ENCODE measurements around the gene ALOX5AP. TPM values are rescaled to one million over a fixed set of nuclear protein-coding genes. Genes with fewer than 3 reads are reported as not detected.

The ALOX5AP gene
- total RNA-seq, 2 experiments from 2014 or later = 230 to 238 TPM

DNA sequence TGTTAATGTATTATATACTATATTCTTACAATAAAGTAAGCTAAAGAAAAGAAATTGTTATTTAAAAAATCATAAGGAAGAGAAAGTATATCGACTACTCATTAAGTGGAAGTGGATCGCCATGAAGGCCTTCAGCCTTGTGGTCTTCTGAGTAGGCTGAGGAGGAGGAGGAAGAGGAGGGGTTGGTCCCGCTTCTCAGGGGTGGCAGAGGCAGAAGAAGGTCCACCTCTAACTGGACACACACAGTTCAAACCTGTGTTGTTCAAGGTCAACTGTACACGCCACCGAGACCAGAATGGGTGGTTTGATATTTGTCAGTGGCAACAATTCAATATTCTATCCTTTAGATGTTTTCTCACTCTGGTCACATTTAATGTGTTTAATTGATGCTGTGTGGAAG, 67.2 kb downstream of the ALOX5AP start:
- no peak for DNase-seq
- ChIA-PET CTCF (interaction anchor here (0.8 to 2.1 kb wide), 6 partner anchors 22 to 670 kb away, joined by 3 to 9 read pairs (median 4); no protein-coding TSS in a partner anchor), POLR2A (no interaction called here)
- H3K4me1 Mint-ChIP-seq = peaks cover 21% of the 10 kb centered on the region
- H3K27me3 Mint-ChIP-seq = no peaks in the 10 kb centered on the region
- no peak overlapping the region for H3K4me3 Mint-ChIP-seq
- no peaks in the 10 kb centered on the region for H3K36me3 Mint-ChIP-seq (ENCODE audit: low read depth)
- H3K9me3 Mint-ChIP-seq = no peaks in the 10 kb centered on the region
- H3K27ac Mint-ChIP-seq = no peak overlapping the region

DNA sequence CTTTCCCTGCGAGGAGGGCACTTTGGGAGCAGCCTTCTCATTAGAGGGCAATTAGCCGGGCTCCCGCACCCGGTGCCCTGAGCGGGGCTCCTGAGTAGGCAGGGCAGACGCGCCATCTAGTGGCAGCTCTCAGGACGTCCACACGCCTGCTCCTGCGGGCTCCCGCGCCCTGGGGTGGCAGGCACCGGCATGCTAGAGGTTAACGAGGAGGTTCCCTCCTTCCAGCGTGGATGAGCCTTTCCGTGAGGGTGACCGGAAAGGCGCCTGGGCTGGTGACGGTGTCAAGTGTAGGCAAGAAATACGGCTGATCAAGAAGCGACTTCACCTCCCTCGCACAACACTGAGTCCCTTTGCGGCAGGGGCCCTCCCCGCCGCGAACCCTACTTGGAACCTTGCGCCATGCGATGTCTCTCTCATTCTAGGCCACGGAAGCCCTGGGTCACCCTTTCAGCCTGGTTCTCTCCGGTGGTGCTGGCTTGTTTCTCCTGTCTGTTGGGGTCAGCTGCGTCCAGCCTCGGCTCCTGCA, 67.7 kb downstream of the ALOX5AP start:
- Mint-ChIP-seq H3K4me1 (peaks cover 18% of the 10 kb centered on the region), H3K9me3 (no peaks in the 10 kb centered on the region), H3K4me3 (peak overlapping the region; percentile 22), H3K27me3 (no peaks in the 10 kb centered on the region), H3K27ac (no peak overlapping the region), H3K36me3 (ENCODE audit: low read depth) (no peaks in the 10 kb centered on the region)
- peak; percentile 84 for DNase-seq
- POLR2A ChIA-PET = no interaction called here
- CTCF ChIA-PET = interaction anchor here (0.7 to 2.1 kb wide), 7 partner anchors 23 to 671 kb away, joined by 3 to 9 read pairs (median 3); no protein-coding TSS in a partner anchor

DNA sequence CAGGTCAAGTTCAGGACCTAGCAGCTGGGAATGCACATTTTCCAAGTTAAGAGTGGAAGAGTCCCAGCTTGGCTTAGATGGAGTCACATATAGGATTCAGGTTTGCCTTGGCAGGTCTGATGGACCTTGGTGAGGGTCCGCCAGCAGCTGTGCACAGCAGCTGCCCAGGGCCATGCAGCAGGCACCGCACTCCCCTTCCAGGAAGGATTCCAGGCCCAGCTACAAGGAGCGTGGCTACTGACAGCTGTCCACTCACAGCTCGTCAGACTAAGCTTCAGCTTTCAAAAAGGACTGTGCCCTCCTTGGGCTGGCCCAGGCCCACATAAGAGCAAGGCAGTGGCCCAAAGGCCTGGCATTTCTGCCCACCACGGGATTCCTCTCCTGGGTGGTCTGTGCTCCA, 68.4 kb downstream of the ALOX5AP start:
- Mint-ChIP-seq H3K36me3 (ENCODE audit: low read depth) (no peaks in the 10 kb centered on the region), H3K27me3 (no peaks in the 10 kb centered on the region), H3K4me1 (peaks cover 18% of the 10 kb centered on the region), H3K27ac (no peak overlapping the region), H3K9me3 (no peaks in the 10 kb centered on the region), H3K4me3 (peak overlapping the region; percentile 22)
- POLR2A ChIA-PET = no interaction called here
- no peak for DNase-seq
- CTCF ChIA-PET = interaction anchor here (0.5 to 2.1 kb wide), 8 partner anchors 23 to 671 kb away, joined by 3 to 9 read pairs (median 3); no protein-coding TSS in a partner anchor

DNA sequence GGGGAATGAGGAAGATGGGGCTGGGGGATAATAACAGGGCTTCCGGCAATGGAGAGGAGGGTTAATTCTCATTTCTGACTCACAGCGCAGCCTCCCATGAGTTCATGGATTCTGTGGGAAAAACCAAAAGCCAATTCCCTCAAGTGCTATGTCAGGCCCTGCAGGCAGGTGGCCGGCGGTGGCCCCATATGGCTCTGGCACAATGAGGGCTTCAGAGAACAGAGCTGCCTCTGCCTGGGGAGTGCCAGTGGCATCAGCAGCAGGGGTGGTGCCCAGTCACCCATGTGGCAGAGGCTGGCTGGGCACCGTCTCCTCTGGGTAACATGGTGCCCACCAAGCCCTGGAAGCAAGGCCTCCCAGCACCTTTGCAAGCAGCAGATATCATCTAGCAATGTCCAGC, 69.1 kb downstream of the ALOX5AP start:
- Mint-ChIP-seq H3K27me3 (no peaks in the 10 kb centered on the region), H3K4me1 (peaks cover 18% of the 10 kb centered on the region), H3K9me3 (no peaks in the 10 kb centered on the region), H3K27ac (no peak overlapping the region), H3K4me3 (no peak overlapping the region), H3K36me3 (ENCODE audit: low read depth) (no peaks in the 10 kb centered on the region)
- DNase-seq = no peak
- POLR2A ChIA-PET = no interaction called here
- CTCF ChIA-PET = interaction anchor here (0.6 to 2.1 kb wide), 5 partner anchors 9 to 672 kb away, joined by 3 to 9 read pairs (median 3); no protein-coding TSS in a partner anchor

DNA sequence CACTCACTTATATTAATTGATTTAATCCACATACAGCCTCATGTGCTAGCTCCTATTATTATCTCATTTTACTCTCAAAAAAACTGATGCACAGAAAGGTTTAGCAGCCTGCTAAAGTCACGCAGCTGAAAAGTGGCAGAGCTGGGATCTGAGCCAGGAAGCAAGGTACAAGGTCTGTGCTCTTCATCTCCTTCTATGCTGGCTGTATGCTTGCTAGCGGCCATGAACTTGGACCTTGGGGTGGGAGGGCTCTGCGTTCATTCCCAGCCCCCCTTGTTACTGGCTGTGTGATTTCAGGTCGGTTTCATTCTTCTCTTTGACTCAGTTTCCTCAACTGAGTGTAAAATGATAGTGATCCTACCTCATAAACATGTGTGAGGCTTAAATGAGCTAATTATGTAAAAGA, 69.8 kb downstream of the ALOX5AP start:
- Mint-ChIP-seq H3K4me3 (no peak overlapping the region), H3K9me3 (no peaks in the 10 kb centered on the region), H3K27ac (no peak overlapping the region), H3K27me3 (no peaks in the 10 kb centered on the region), H3K36me3 (ENCODE audit: low read depth) (no peaks in the 10 kb centered on the region), H3K4me1 (peaks cover 15% of the 10 kb centered on the region)
- no peak for DNase-seq
- POLR2A ChIA-PET = interaction anchor here (1.0 kb wide), 1 partner anchor 9 kb away, joined by 3 read pairs; no protein-coding TSS in a partner anchor
- CTCF ChIA-PET = interaction anchor here (0.6 to 2.2 kb wide), 4 partner anchors 9 to 188 kb away, joined by 3 to 7 read pairs (median 4); no protein-coding TSS in a partner anchor

DNA sequence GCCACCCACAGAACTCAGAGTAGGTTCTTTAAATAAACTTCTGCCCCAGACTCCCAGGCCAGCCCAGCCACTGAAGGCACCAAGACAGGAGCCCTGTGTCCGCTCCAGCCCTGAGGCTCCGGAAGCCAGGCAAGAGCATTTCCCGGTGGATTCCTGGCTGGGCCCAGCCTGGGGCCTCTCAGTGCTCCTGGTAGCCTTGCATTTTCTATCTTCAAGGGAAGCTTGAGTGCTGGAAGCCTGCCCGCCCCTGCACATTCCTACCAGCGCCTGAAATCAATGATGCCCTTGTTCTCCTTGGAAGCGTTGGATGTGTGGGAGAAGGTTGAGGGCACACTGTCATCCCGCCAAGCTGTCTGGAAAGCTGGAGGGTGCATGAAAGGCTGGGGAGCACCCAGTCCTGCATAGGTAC, 70.3 kb downstream of the ALOX5AP start:
- POLR2A ChIA-PET = interaction anchor here (1.0 to 1.2 kb wide), 2 partner anchors 9 to 189 kb away, joined by 3 read pairs; no protein-coding TSS in a partner anchor
- Mint-ChIP-seq H3K9me3 (no peaks in the 10 kb centered on the region), H3K4me1 (peaks cover 14% of the 10 kb centered on the region), H3K36me3 (ENCODE audit: low read depth) (no peaks in the 10 kb centered on the region), H3K27ac (no peak overlapping the region), H3K27me3 (no peaks in the 10 kb centered on the region), H3K4me3 (no peak overlapping the region)
- CTCF ChIA-PET = interaction anchor here (0.7 to 2.2 kb wide), 2 partner anchors 9 to 15 kb away, joined by 3 to 6 read pairs; no protein-coding TSS in a partner anchor
- no peak for DNase-seq

DNA sequence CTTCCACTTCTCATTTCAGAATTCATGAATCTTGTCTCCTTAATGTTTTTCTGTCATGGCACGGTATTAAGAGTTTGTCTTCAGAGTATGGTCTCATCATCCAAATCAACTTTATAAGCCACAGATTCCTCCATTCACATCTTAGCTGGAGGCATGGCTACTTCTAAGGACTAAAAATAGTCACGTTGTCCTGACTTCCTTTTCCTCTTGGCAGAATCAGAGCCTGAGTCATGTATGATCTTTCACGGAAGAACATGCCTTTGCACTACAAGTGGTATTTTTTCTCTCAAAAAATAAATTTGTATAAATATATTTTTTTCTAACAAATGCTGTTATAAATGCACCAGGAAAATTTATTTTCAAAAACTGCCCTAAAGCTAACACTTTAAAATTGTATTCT, 71.4 kb downstream of the ALOX5AP start:
- Mint-ChIP-seq H3K27ac (no peak overlapping the region), H3K36me3 (ENCODE audit: low read depth) (no peaks in the 10 kb centered on the region), H3K4me1 (peaks cover 14% of the 10 kb centered on the region), H3K4me3 (no peak overlapping the region), H3K9me3 (no peaks in the 10 kb centered on the region), H3K27me3 (no peaks in the 10 kb centered on the region)
- no peak for DNase-seq
- ChIA-PET CTCF (interaction anchor here (0.7 to 2.2 kb wide), 2 partner anchors 10 to 239 kb away, joined by 3 to 6 read pairs; no protein-coding TSS in a partner anchor), POLR2A (interaction anchor here (1.2 kb wide), 1 partner anchor 190 kb away, joined by 3 read pairs; no protein-coding TSS in a partner anchor)

DNA sequence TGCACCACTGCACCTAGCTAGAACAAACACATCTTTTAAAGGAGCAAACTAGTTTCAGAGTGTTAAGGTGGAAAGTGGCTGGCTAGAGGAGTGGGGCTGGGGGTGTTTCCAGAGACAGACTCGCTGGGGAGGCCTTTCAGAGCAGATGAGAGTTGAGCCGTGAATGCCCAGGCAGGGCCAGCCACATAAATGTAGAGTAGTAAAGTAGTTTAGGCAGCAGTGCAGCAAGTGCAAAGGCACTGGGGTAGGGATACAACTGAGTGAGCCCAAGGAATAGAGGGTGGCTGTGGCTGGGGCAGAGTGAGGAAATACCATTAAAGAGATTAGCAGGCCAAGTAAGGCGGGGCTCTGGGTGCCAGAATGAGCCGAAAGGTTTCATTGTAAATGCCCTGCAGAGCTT, 72.0 kb downstream of the ALOX5AP start:
- H3K36me3 Mint-ChIP-seq (ENCODE audit: low read depth) = no peaks in the 10 kb centered on the region
- H3K27me3 Mint-ChIP-seq = no peaks in the 10 kb centered on the region
- CTCF ChIA-PET = interaction anchor here (0.7 to 2.2 kb wide), 4 partner anchors 11 to 234 kb away, joined by 3 to 11 read pairs (median 4); no protein-coding TSS in a partner anchor
- H3K27ac Mint-ChIP-seq = no peak overlapping the region
- H3K4me1 Mint-ChIP-seq = peaks cover 13% of the 10 kb centered on the region
- DNase-seq = no peak
- no peaks in the 10 kb centered on the region for H3K9me3 Mint-ChIP-seq
- no peak overlapping the region for H3K4me3 Mint-ChIP-seq
- POLR2A ChIA-PET = no interaction called here

DNA sequence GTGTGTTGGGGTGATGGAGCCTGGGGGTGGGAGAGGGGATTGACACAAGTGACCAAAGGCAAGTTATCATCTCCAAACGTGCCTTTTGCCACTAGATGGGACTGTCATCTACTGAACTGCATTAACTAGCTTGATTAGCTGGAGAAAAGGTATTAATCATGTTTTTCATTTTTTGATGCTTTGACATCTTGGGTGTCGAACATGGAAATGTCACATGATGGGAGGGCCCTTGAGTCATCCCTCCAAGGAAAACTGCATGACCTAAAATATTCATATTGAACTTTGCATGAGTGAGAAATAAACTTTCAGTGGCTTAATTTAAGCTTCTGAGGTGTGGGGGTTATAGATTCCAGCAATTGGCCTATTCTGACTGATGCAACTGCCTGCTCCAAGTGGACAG, 73.3 kb downstream of the ALOX5AP start:
- H3K27ac Mint-ChIP-seq = no peak overlapping the region
- peaks cover 2% of the 10 kb centered on the region for H3K4me1 Mint-ChIP-seq
- DNase-seq = no peak
- ChIA-PET CTCF (interaction anchor here (0.6 to 1.5 kb wide), 2 partner anchors 57 to 134 kb away, joined by 3 to 11 read pairs; no protein-coding TSS in a partner anchor), POLR2A (no interaction called here)
- no peaks in the 10 kb centered on the region for H3K9me3 Mint-ChIP-seq
- peaks cover 3% of the 10 kb centered on the region for H3K27me3 Mint-ChIP-seq
- H3K36me3 Mint-ChIP-seq (ENCODE audit: low read depth) = no peaks in the 10 kb centered on the region
- H3K4me3 Mint-ChIP-seq = no peak overlapping the region

DNA sequence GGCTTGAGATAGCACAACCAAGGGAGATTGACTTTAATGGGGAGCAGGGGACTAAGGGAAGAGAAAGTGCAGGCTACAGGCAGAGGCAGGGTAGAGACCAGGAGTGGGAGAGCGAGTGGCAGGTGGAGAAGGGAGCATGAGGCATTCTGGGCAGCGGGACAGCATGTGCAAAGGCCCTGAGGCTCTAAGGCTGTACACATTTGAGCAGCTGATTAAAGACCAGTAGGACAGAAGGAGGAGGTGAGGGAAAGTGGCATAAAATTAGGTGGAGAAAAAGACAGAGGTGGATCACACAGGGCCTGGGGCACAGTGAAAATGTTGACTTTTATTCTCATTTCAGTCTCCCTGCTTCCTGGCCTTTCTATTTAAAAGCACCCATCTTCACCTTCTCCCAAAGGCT, 74.4 kb downstream of the ALOX5AP start:
- DNase-seq = no peak
- POLR2A ChIA-PET = no interaction called here
- H3K27ac Mint-ChIP-seq = no peak overlapping the region
- H3K36me3 Mint-ChIP-seq (ENCODE audit: low read depth) = no peaks in the 10 kb centered on the region
- H3K4me1 Mint-ChIP-seq = peaks cover 2% of the 10 kb centered on the region
- no peaks in the 10 kb centered on the region for H3K9me3 Mint-ChIP-seq
- peaks cover 4% of the 10 kb centered on the region for H3K27me3 Mint-ChIP-seq
- H3K4me3 Mint-ChIP-seq = no peak overlapping the region
- CTCF ChIA-PET = no interaction called here

DNA sequence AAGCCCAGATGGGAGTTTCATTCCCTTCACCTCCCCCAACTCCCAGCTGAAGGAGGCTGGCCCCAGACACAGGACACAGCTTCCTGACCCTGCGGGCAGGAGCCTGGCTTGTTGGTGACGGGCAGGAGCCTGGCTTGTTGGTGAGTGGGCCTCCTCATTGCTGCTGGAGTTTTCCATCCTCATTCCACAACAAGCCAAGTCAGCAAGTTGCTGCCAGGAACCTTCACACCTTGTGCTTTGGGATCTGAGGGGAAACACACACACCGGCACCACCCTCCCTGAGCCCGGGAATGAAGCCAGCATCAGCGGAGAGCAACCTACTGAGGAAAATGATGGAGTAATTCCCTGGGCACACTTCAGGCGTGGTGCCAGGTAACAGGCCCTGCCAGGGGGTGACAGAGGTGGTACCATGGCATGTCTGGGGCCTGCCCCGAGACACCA, 74.9 kb downstream of the ALOX5AP start:
- ChIA-PET POLR2A (no interaction called here), CTCF (no interaction called here)
- H3K36me3 Mint-ChIP-seq (ENCODE audit: low read depth) = no peaks in the 10 kb centered on the region
- H3K27me3 Mint-ChIP-seq = peaks cover 4% of the 10 kb centered on the region
- no peak overlapping the region for H3K4me3 Mint-ChIP-seq
- peaks cover 2% of the 10 kb centered on the region for H3K4me1 Mint-ChIP-seq
- no peaks in the 10 kb centered on the region for H3K9me3 Mint-ChIP-seq
- no peak overlapping the region for H3K27ac Mint-ChIP-seq
- no peak for DNase-seq

DNA sequence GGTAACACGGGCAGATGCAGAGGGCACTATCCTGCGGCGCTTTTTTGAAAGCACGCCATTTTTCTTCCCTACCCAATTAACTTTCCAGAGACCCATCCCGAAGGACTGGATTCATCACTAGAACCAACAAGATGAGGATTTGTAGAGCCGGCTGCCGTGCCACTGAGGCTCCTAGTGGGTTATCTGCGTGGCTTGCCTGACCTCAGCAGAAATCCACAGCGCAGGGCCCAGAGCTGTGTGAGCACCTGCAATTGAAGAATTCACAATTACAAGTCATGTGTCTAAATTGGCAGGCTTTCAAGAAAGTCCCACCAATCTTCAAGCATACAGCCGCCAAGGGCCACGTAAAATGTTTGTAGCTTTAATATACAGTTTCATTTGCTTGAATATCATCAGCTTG, 75.5 kb downstream of the ALOX5AP start:
- peaks cover 2% of the 10 kb centered on the region for H3K4me1 Mint-ChIP-seq
- no peaks in the 10 kb centered on the region for H3K36me3 Mint-ChIP-seq (ENCODE audit: low read depth)
- peaks cover 6% of the 10 kb centered on the region for H3K27me3 Mint-ChIP-seq
- H3K4me3 Mint-ChIP-seq = no peak overlapping the region
- no peak overlapping the region for H3K27ac Mint-ChIP-seq
- H3K9me3 Mint-ChIP-seq = no peaks in the 10 kb centered on the region
- DNase-seq = no peak
- CTCF ChIA-PET = interaction anchor here (1.1 kb wide), 1 partner anchor 234 kb away, joined by 3 read pairs; no protein-coding TSS in a partner anchor
- POLR2A ChIA-PET = no interaction called here

All from activated CD4-positive, alpha-beta memory T cell treated with anti-CD3 and anti-CD28 coated beads, Interleukin-2, amount 10 ng/mL, durations not matched to agents 7 days and 5 days (primary cell).